B cell (primary cell): Measurements from ENCODE around the gene NBEA.

Source experiments
- EZH2 ChIP-seq: IDR thresholded peaks from 2 replicates; pipeline ENCODE4 v1.6.1; 2012; ENCODE audit warnings: borderline replicate concordance, low read depth, mild to moderate bottlenecking, moderate library complexity, low read length; ENCODE audit not compliant: insufficient read depth, poor library complexity, severe bottlenecking
- TF ChIP-seq, protein P1 (sequence below): fragments of 200-600 bp; IDR thresholded peaks from one replicate; pipeline ENCODE4 v1.8.0; 2022; ENCODE audit warnings: antibody characterized with exemption, mild to moderate bottlenecking

DNA sequence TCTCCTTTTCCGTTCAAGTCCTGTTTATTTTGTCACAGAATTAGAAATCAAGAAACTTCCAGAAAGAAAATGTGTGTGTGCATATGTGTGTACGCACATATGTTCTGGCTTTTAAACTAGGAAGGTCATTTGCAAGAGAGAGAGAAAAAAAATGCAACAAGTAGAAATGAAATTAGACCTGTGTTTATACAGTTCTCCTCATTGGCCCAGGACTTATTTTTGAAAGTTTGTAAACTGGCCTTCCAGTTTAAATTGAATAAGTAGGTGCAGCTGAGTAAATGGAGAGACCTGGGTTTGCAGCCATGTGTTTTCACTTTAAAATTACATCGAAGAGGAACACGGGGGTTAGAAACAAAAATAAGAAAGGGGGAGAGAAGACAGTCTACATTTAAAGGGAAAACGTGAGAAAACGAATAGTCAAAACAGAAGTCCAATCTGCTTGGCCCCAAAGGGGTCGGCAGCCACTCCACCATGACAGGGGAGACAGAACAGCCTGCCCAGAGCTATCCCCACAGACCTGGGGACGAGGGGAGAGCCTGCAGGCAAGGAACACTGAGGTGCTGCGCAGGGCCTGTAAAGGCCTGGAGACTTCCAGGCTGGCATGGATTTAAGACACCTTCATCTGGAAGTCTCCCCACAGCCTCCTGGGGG, 751.2 kb downstream of the NBEA start:
- TF ChIP-seq, protein P1, sequence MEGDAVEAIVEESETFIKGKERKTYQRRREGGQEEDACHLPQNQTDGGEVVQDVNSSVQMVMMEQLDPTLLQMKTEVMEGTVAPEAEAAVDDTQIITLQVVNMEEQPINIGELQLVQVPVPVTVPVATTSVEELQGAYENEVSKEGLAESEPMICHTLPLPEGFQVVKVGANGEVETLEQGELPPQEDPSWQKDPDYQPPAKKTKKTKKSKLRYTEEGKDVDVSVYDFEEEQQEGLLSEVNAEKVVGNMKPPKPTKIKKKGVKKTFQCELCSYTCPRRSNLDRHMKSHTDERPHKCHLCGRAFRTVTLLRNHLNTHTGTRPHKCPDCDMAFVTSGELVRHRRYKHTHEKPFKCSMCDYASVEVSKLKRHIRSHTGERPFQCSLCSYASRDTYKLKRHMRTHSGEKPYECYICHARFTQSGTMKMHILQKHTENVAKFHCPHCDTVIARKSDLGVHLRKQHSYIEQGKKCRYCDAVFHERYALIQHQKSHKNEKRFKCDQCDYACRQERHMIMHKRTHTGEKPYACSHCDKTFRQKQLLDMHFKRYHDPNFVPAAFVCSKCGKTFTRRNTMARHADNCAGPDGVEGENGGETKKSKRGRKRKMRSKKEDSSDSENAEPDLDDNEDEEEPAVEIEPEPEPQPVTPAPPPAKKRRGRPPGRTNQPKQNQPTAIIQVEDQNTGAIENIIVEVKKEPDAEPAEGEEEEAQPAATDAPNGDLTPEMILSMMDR: no peak
- no peak for TF ChIP-seq EZH2
